HCT116 (cell line): ENCODE measurements around the gene BLOC1S3. TPM values are rescaled to one million over a fixed set of nuclear protein-coding genes. Genes with fewer than 3 reads are reported as not detected.

Source experiments
- ATAC-seq: fragments of 200-7000 bp; cut with Tn5 transposase; 2 replicates; pipeline ENCODE4 v1.9.1; 2020; ENCODE audit warnings: mild to moderate bottlenecking, moderate library complexity
- BruUV-seq: library from RNA; stranded (reverse); fragments of 400-500 nt; replicated peaks from 2 replicates; lab custom pipeline; 2021; lab: Mats Ljungman, UMichigan
- CTCF ChIA-PET: fragments of 300-600 bp; sonication (Branson Sonifier 250); formaldehyde crosslinking; loops from one replicate; lab custom pipeline; 2021; ENCODE audit warnings: antibody characterized with exemption; lab: Charles Lee
- POLR2A ChIA-PET: fragments of 300-600, 350-600 bp; sonication (Branson Sonifier 250); formaldehyde crosslinking; loops from one replicate; lab custom pipeline; 2021; ENCODE audit warnings: antibody characterized with exemption; lab: Charles Lee
- RAD21 ChIA-PET, 2 experiments: fragments of 300-600 bp; sonication (Branson Sonifier 250); formaldehyde crosslinking; loops; one replicate each; lab custom pipeline; 2023; ENCODE audit warnings: low total read pairs in 2 of 2; ENCODE audit not compliant: uncharacterized antibody in 2 of 2, unreplicated experiment in 2 of 2, low non-redundant PET in 1 of 2; lab: Charles Lee
- DNase-seq: peaks from one replicate; pipeline ENCODE4 v3.0.0-alpha.2; 2010; ENCODE audit warnings: low read depth, low spot score
- H2AFZ ChIP-seq: fragments of 200-600 bp; shearing (Covaris generic), sonication (generic); 2 replicates; pipeline ENCODE4 v1.6.1; 2017; ENCODE audit warnings: low read depth, mixed run types, mixed read lengths, antibody characterized with exemption, low read length; ENCODE audit not compliant: poor library complexity, severe bottlenecking
- H3K27ac ChIP-seq: 2 replicates; pipeline ENCODE4 v1.5.1; 2012; ENCODE audit warnings: low read depth, low read length
- H3K27me3 ChIP-seq: fragments of 200-600 bp; sonication (generic); 2 replicates; pipeline ENCODE4 v1.6.1; 2016; ENCODE audit warnings: mixed run types, low read length, mixed read lengths; ENCODE audit not compliant: insufficient read depth
- H3K36me3 ChIP-seq, 2 experiments: fragments of 200-500 bp in 1 of 2; fragments of 200-600 bp in 1 of 2; sonication (Bioruptor generic) in 1 of 2; sonication (generic) in 1 of 2; 2 replicates each; pipeline versions ENCODE4 v1.5.1 to v1.6.1; 2014 to 2016; ENCODE audit warnings: low read length in 2 of 2, inconsistent platforms in 1 of 2, mixed read lengths in 1 of 2, mixed run types in 1 of 2; ENCODE audit not compliant: insufficient read depth in 2 of 2, control insufficient read depth in 1 of 2
- H3K4me1 ChIP-seq, 2 experiments: fragments of 200-600 bp in 1 of 2; sonication (generic) in 1 of 2; 2 replicates each; pipeline versions ENCODE4 v1.5.1 to v1.6.1; 2012 to 2017; ENCODE audit warnings: low read length in 2 of 2, inconsistent platforms in 1 of 2, mild to moderate bottlenecking in 1 of 2, mixed read lengths in 1 of 2, mixed run types in 1 of 2, moderate library complexity in 1 of 2; ENCODE audit not compliant: insufficient read depth in 2 of 2, control insufficient read depth in 1 of 2
- H3K4me2 ChIP-seq: fragments of 200-600 bp; sonication (generic); 2 replicates; pipeline ENCODE4 v1.6.1; 2017; ENCODE audit warnings: mixed run types, low read length, mixed read lengths
- H3K4me3 ChIP-seq, 2 experiments: fragments of 200-600 bp in 1 of 2; sonication (generic) in 1 of 2; replicated peaks in 1 of 2; 2 replicates each; pipeline ENCODE4 v1.5.1; 2011 to 2016; ENCODE audit warnings: low read length in 2 of 2, control low read depth in 1 of 2, low read depth in 1 of 2, mild to moderate bottlenecking in 1 of 2, mixed read lengths in 1 of 2, mixed run types in 1 of 2
- H3K79me2 ChIP-seq: fragments of 200-600 bp; sonication (generic); 2 replicates; pipeline ENCODE4 v1.6.1; 2017; ENCODE audit warnings: mild to moderate bottlenecking, mixed run types, low read length, moderate library complexity, mixed read lengths; ENCODE audit not compliant: insufficient read depth
- H3K9ac ChIP-seq: fragments of 200-600 bp; sonication (generic); 2 replicates; pipeline ENCODE4 v1.6.1; 2016; ENCODE audit warnings: low read length, mixed read lengths
- H3K9me2 ChIP-seq: fragments of 200-600 bp; sonication (generic), shearing (Covaris generic); 2 replicates; pipeline ENCODE4 v1.6.1; 2017; ENCODE audit warnings: mixed run types, mild to moderate bottlenecking, moderate library complexity; ENCODE audit not compliant: insufficient read depth
- H3K9me3 ChIP-seq, 2 experiments: fragments of 200-500 bp in 1 of 2; fragments of 200-600 bp in 1 of 2; sonication (Bioruptor generic) in 1 of 2; sonication (generic) in 1 of 2; 2 replicates each; pipeline ENCODE4 v1.6.1; 2014 to 2017; ENCODE audit warnings: low read length in 2 of 2, mixed read lengths in 2 of 2, inconsistent platforms in 1 of 2, low read depth in 1 of 2, mild to moderate bottlenecking in 1 of 2, mixed run types in 1 of 2, moderate library complexity in 1 of 2; ENCODE audit not compliant: control insufficient read depth in 1 of 2, insufficient read depth in 1 of 2
- H4K20me1 ChIP-seq: fragments of 200-600 bp; sonication (generic), shearing (Covaris generic); 2 replicates; pipeline ENCODE4 v1.6.1; 2017; ENCODE audit warnings: mixed run types, mild to moderate bottlenecking, moderate library complexity; ENCODE audit not compliant: insufficient read depth
- CTCF ChIP-seq, 3 experiments: fragments of 200-600 bp in 1 of 3; sonication (generic) in 1 of 3; IDR thresholded peaks in 2 of 3; conservative IDR thresholded peaks in 1 of 3; 2 replicates each; pipeline ENCODE4 v1.5.1; 2012 to 2017; ENCODE audit warnings: low read depth in 2 of 3, low read length in 2 of 3, antibody characterized with exemption in 1 of 3, borderline replicate concordance in 1 of 3, control low read depth in 1 of 3, mild to moderate bottlenecking in 1 of 3, mixed read lengths in 1 of 3, mixed run types in 1 of 3, moderate library complexity in 1 of 3; ENCODE audit not compliant: insufficient read depth in 1 of 3
- POLR2A ChIP-seq: IDR thresholded peaks from 2 replicates; pipeline ENCODE4 v1.7.0; 2011; ENCODE audit warnings: borderline replicate concordance; ENCODE audit not compliant: insufficient read depth, insufficient read length; ENCODE audit errors: extremely low read depth
- TCF7L2 ChIP-seq: IDR thresholded peaks from 2 replicates; pipeline ENCODE4 v1.7.0; 2011; ENCODE audit warnings: borderline replicate concordance, inconsistent platforms; ENCODE audit not compliant: insufficient read depth, insufficient read length; ENCODE audit errors: extremely low read depth
- intact Hi-C: fragments of 100-400 bp; cut with micrococcal nuclease; formaldehyde crosslinking; loops from 2 replicates; pipeline ENCODE4 v1.10.0; 2022
- total RNA-seq: library from RNA; stranded (reverse); gene quantifications from one replicate; pipeline ENCODE4 v1.2.1, GENCODE V29; 2021; ENCODE audit not compliant: unreplicated experiment

The BLOC1S3 gene
- total RNA-seq, 1 experiment from 2014 or later = 12.2 TPM

- TF ChIP-seq TCF7L2 = no peak
Measured at GRCh38 chr19:45186509-45187334, 8.1 kb downstream of the BLOC1S3 start (continued).

GRCh38 chr19:45187421-45188100, 9.0 kb downstream of the BLOC1S3 start:
- ChIA-PET POLR2A (no interaction called here), CTCF (interaction anchor here (0.6 to 2.3 kb wide), 2 partner anchors 9 to 12 kb away, joined by 3 to 11 read pairs; partner anchors contain the start of genes BLOC1S3 and TRAPPC6A), RAD21 (no interaction called here)
- Histone ChIP-seq H3K79me2 (no peaks in the 10 kb centered on the region), H3K27ac (no peak overlapping the region), H3K9ac (no peak overlapping the region), H3K4me1 (peaks cover 5 to 9% of the 10 kb centered on the region in 2 experiments; a peak in 3 of 4 replicates), H3K36me3 (no peaks in the 10 kb centered on the region), H3K9me2 (no peaks in the 10 kb centered on the region), H3K27me3 (no peaks in the 10 kb centered on the region), H4K20me1 (no peaks in the 10 kb centered on the region), H3K4me2 (peak overlapping the region; percentile 29), H2AFZ (peak overlapping the region; percentile 23), H3K9me3 (no peaks in the 10 kb centered on the region), H3K4me3 (no peak overlapping the region)
- no peak for TF ChIP-seq POLR2A
- TF ChIP-seq CTCF (IDR thresholded peaks at IDR 0.05 in 2 of 3, conservative IDR thresholded peaks at IDR 0.05 in 1 of 3; ENCODE audit: borderline replicate concordance in 1 of 3, insufficient read depth in 1 of 3, low read depth in 2 of 3, low read length in 2 of 3) = peak; percentile 53 to 70 (median 67); a peak in 5 of 6 replicates
- no peak for DNase-seq
- intact Hi-C loops = loop anchor here (10.0 kb wide), 1 partner anchor 57 kb away; the partner anchor contains the start of gene EXOC3L2
- ATAC-seq = peak; percentile 85
- no TSS peak for BruUV-seq
